HCT116 (cell line): ENCODE data around the gene ARHGEF10L. TPM values are rescaled to one million over a fixed set of nuclear protein-coding genes. Genes with fewer than 3 reads are reported as not detected.

Source experiments
- ATAC-seq: fragments of 200-7000 bp; cut with Tn5 transposase; 2 replicates; pipeline ENCODE4 v1.9.1; 2020; ENCODE audit warnings: mild to moderate bottlenecking, moderate library complexity
- BruUV-seq: library from RNA; stranded (reverse); fragments of 400-500 nt; replicated peaks from 2 replicates; lab custom pipeline; 2021; lab: Mats Ljungman, UMichigan
- CTCF ChIA-PET: fragments of 300-600 bp; sonication (Branson Sonifier 250); formaldehyde crosslinking; loops from one replicate; lab custom pipeline; 2021; ENCODE audit warnings: antibody characterized with exemption; lab: Charles Lee
- POLR2A ChIA-PET: fragments of 300-600, 350-600 bp; sonication (Branson Sonifier 250); formaldehyde crosslinking; loops from one replicate; lab custom pipeline; 2021; ENCODE audit warnings: antibody characterized with exemption; lab: Charles Lee
- RAD21 ChIA-PET, 2 experiments: fragments of 300-600 bp; sonication (Branson Sonifier 250); formaldehyde crosslinking; loops; one replicate each; lab custom pipeline; 2023; ENCODE audit warnings: low total read pairs in 2 of 2; ENCODE audit not compliant: uncharacterized antibody in 2 of 2, unreplicated experiment in 2 of 2, low non-redundant PET in 1 of 2; lab: Charles Lee
- DNase-seq: peaks from one replicate; pipeline ENCODE4 v3.0.0-alpha.2; 2010; ENCODE audit warnings: low read depth, low spot score
- H2AFZ ChIP-seq: fragments of 200-600 bp; shearing (Covaris generic), sonication (generic); 2 replicates; pipeline ENCODE4 v1.6.1; 2017; ENCODE audit warnings: low read depth, mixed run types, mixed read lengths, antibody characterized with exemption, low read length; ENCODE audit not compliant: poor library complexity, severe bottlenecking
- H3K27ac ChIP-seq: 2 replicates; pipeline ENCODE4 v1.5.1; 2012; ENCODE audit warnings: low read depth, low read length
- H3K27me3 ChIP-seq: fragments of 200-600 bp; sonication (generic); 2 replicates; pipeline ENCODE4 v1.6.1; 2016; ENCODE audit warnings: mixed run types, low read length, mixed read lengths; ENCODE audit not compliant: insufficient read depth
- H3K36me3 ChIP-seq, 2 experiments: fragments of 200-500 bp in 1 of 2; fragments of 200-600 bp in 1 of 2; sonication (Bioruptor generic) in 1 of 2; sonication (generic) in 1 of 2; 2 replicates each; pipeline versions ENCODE4 v1.5.1 to v1.6.1; 2014 to 2016; ENCODE audit warnings: low read length in 2 of 2, inconsistent platforms in 1 of 2, mixed read lengths in 1 of 2, mixed run types in 1 of 2; ENCODE audit not compliant: insufficient read depth in 2 of 2, control insufficient read depth in 1 of 2
- H3K4me1 ChIP-seq, 2 experiments: fragments of 200-600 bp in 1 of 2; sonication (generic) in 1 of 2; 2 replicates each; pipeline versions ENCODE4 v1.5.1 to v1.6.1; 2012 to 2017; ENCODE audit warnings: low read length in 2 of 2, inconsistent platforms in 1 of 2, mild to moderate bottlenecking in 1 of 2, mixed read lengths in 1 of 2, mixed run types in 1 of 2, moderate library complexity in 1 of 2; ENCODE audit not compliant: insufficient read depth in 2 of 2, control insufficient read depth in 1 of 2
- H3K4me2 ChIP-seq: fragments of 200-600 bp; sonication (generic); 2 replicates; pipeline ENCODE4 v1.6.1; 2017; ENCODE audit warnings: mixed run types, low read length, mixed read lengths
- H3K4me3 ChIP-seq, 2 experiments: fragments of 200-600 bp in 1 of 2; sonication (generic) in 1 of 2; replicated peaks in 1 of 2; 2 replicates each; pipeline ENCODE4 v1.5.1; 2011 to 2016; ENCODE audit warnings: low read length in 2 of 2, control low read depth in 1 of 2, low read depth in 1 of 2, mild to moderate bottlenecking in 1 of 2, mixed read lengths in 1 of 2, mixed run types in 1 of 2
- H3K79me2 ChIP-seq: fragments of 200-600 bp; sonication (generic); 2 replicates; pipeline ENCODE4 v1.6.1; 2017; ENCODE audit warnings: mild to moderate bottlenecking, mixed run types, low read length, moderate library complexity, mixed read lengths; ENCODE audit not compliant: insufficient read depth
- H3K9ac ChIP-seq: fragments of 200-600 bp; sonication (generic); 2 replicates; pipeline ENCODE4 v1.6.1; 2016; ENCODE audit warnings: low read length, mixed read lengths
- H3K9me2 ChIP-seq: fragments of 200-600 bp; sonication (generic), shearing (Covaris generic); 2 replicates; pipeline ENCODE4 v1.6.1; 2017; ENCODE audit warnings: mixed run types, mild to moderate bottlenecking, moderate library complexity; ENCODE audit not compliant: insufficient read depth
- H3K9me3 ChIP-seq, 2 experiments: fragments of 200-500 bp in 1 of 2; fragments of 200-600 bp in 1 of 2; sonication (Bioruptor generic) in 1 of 2; sonication (generic) in 1 of 2; 2 replicates each; pipeline ENCODE4 v1.6.1; 2014 to 2017; ENCODE audit warnings: low read length in 2 of 2, mixed read lengths in 2 of 2, inconsistent platforms in 1 of 2, low read depth in 1 of 2, mild to moderate bottlenecking in 1 of 2, mixed run types in 1 of 2, moderate library complexity in 1 of 2; ENCODE audit not compliant: control insufficient read depth in 1 of 2, insufficient read depth in 1 of 2
- H4K20me1 ChIP-seq: fragments of 200-600 bp; sonication (generic), shearing (Covaris generic); 2 replicates; pipeline ENCODE4 v1.6.1; 2017; ENCODE audit warnings: mixed run types, mild to moderate bottlenecking, moderate library complexity; ENCODE audit not compliant: insufficient read depth
- CEBPB ChIP-seq: IDR thresholded peaks from 2 replicates; pipeline ENCODE4 v1.6.1; 2012; ENCODE audit warnings: low read depth
- ELF1 ChIP-seq: IDR thresholded peaks from 2 replicates; pipeline ENCODE4 v1.6.1; 2012; ENCODE audit warnings: low read depth, borderline replicate concordance
- EZH2phosphoT487 ChIP-seq: fragments of 200-600 bp; IDR thresholded peaks from 2 replicates; pipeline ENCODE4 v1.6.1; 2018; ENCODE audit warnings: antibody characterized with exemption, borderline replicate concordance
- FOSL1 ChIP-seq: IDR thresholded peaks from 2 replicates; pipeline ENCODE4 v1.6.1; 2012; ENCODE audit warnings: low read depth
- MAX ChIP-seq: IDR thresholded peaks from 2 replicates; pipeline ENCODE4 v1.6.1; 2012
- YY1 ChIP-seq: IDR thresholded peaks from 2 replicates; pipeline ENCODE4 v1.6.1; 2011; ENCODE audit warnings: low read length, low read depth, moderate library complexity, mild to moderate bottlenecking; ENCODE audit not compliant: insufficient replicate concordance; ENCODE audit errors: extremely low read depth
- intact Hi-C: fragments of 100-400 bp; cut with micrococcal nuclease; formaldehyde crosslinking; loops from 2 replicates; pipeline ENCODE4 v1.10.0; 2022
- total RNA-seq: library from RNA; stranded (reverse); gene quantifications from one replicate; pipeline ENCODE4 v1.2.1, GENCODE V29; 2021; ENCODE audit not compliant: unreplicated experiment
- TF ChIP-seq, protein P1 (sequence below): IDR thresholded peaks from 2 replicates; pipeline ENCODE4 v1.6.1; 2012; ENCODE audit warnings: low read depth
- TF ChIP-seq, protein P2 (sequence below): IDR thresholded peaks from 2 replicates; pipeline ENCODE4 v1.6.1; 2012

Gene ARHGEF10L
- total RNA-seq, 1 experiment from 2014 or later = 14.7 TPM

- Histone ChIP-seq H3K79me2 (no peaks in the 10 kb centered on the region), H4K20me1 (no peaks in the 10 kb centered on the region)
- intact Hi-C loops = no loop called here
These were observed 105.8 kb downstream of the ARHGEF10L start for GRCh38 chr1:17645068-17645911.

More at GRCh38 chr1:17645068-17645911, 105.8 kb downstream of the ARHGEF10L start:
- Histone ChIP-seq H3K9me3 (no peaks in the 10 kb centered on the region), H3K36me3 (no peaks in the 10 kb centered on the region), H3K4me2 (no peak overlapping the region), H3K4me3 (no peak overlapping the region), H3K9me2 (no peaks in the 10 kb centered on the region), H3K9ac (no peak overlapping the region), H3K27ac (no peak overlapping the region), H2AFZ (no peak overlapping the region), H3K4me1 (no peaks in the 10 kb centered on the region), H3K27me3 (no peaks in the 10 kb centered on the region)
- ATAC-seq (no peak), DNase-seq (no peak)
- POLR2A ChIA-PET = interaction anchor here (0.6 kb wide), 1 partner anchor 130 kb away, joined by 3 read pairs; no protein-coding TSS in a partner anchor
- CTCF ChIA-PET = no interaction called here
- TF ChIP-seq YY1 (no peak), ELF1 (no peak), CEBPB (no peak), EZH2phosphoT487 (no peak), FOSL1 (no peak), MAX (no peak)
- TF ChIP-seq, protein P1, sequence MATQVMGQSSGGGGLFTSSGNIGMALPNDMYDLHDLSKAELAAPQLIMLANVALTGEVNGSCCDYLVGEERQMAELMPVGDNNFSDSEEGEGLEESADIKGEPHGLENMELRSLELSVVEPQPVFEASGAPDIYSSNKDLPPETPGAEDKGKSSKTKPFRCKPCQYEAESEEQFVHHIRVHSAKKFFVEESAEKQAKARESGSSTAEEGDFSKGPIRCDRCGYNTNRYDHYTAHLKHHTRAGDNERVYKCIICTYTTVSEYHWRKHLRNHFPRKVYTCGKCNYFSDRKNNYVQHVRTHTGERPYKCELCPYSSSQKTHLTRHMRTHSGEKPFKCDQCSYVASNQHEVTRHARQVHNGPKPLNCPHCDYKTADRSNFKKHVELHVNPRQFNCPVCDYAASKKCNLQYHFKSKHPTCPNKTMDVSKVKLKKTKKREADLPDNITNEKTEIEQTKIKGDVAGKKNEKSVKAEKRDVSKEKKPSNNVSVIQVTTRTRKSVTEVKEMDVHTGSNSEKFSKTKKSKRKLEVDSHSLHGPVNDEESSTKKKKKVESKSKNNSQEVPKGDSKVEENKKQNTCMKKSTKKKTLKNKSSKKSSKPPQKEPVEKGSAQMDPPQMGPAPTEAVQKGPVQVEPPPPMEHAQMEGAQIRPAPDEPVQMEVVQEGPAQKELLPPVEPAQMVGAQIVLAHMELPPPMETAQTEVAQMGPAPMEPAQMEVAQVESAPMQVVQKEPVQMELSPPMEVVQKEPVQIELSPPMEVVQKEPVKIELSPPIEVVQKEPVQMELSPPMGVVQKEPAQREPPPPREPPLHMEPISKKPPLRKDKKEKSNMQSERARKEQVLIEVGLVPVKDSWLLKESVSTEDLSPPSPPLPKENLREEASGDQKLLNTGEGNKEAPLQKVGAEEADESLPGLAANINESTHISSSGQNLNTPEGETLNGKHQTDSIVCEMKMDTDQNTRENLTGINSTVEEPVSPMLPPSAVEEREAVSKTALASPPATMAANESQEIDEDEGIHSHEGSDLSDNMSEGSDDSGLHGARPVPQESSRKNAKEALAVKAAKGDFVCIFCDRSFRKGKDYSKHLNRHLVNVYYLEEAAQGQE = no peak
- TF ChIP-seq, protein P2, sequence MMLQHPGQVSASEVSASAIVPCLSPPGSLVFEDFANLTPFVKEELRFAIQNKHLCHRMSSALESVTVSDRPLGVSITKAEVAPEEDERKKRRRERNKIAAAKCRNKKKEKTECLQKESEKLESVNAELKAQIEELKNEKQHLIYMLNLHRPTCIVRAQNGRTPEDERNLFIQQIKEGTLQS = no peak
- RAD21 ChIA-PET = no interaction called here
- BruUV-seq = no TSS peak
